GM21360 (cell line): ENCODE measurements around the gene SEZ6.
"Not testable (repeated sequence)": the region's sequence is repeated elsewhere in the genome, so short reads cannot be mapped to it uniquely, and the experiment has no call there.

Experiments used
- ATAC-seq: cut with Tn5 transposase; IDR thresholded peaks from one replicate; pipeline ENCODE4 v1.9.1; 2021; ENCODE audit warnings: mild to moderate bottlenecking, moderate library complexity; ENCODE audit not compliant: unreplicated experiment

Gene SEZ6

GRCh38 chr17:28940142-28940541, 65.7 kb downstream of the SEZ6 start:
- no peak for ATAC-seq

GRCh38 chr17:28938552-28938951, 67.3 kb downstream of the SEZ6 start:
- ATAC-seq = no peak

GRCh38 chr17:28937044-28937729, 68.6 kb downstream of the SEZ6 start:
- no peak for ATAC-seq

- no peak for ATAC-seq
These were observed 69.9 kb downstream of the SEZ6 start for GRCh38 chr17:28935744-28936460.

- not testable (repeated sequence) for ATAC-seq
These were observed 71.3 kb downstream of the SEZ6 start for GRCh38 chr17:28934508-28934907.

- ATAC-seq = no peak
These were observed 76.0 kb downstream of the SEZ6 start for GRCh38 chr17:28929787-28930186.

GRCh38 chr17:28928061-28928460, 77.8 kb downstream of the SEZ6 start:
- ATAC-seq = no peak

- no peak for ATAC-seq
These were observed 79.0 kb downstream of the SEZ6 start for GRCh38 chr17:28926786-28927185.

GRCh38 chr17:28926366-28926765, 79.5 kb downstream of the SEZ6 start:
- no peak for ATAC-seq

GRCh38 chr17:28925912-28926365, 79.9 kb downstream of the SEZ6 start:
- ATAC-seq = no peak

- no peak for ATAC-seq
These were observed 85.6 kb downstream of the SEZ6 start for GRCh38 chr17:28920201-28920600.

- no peak for ATAC-seq
These were observed 87.5 kb downstream of the SEZ6 start for GRCh38 chr17:28918295-28918694.

- ATAC-seq = no peak
These were observed 88.4 kb downstream of the SEZ6 start for GRCh38 chr17:28917465-28917864.

- no peak for ATAC-seq
These were observed 88.8 kb downstream of the SEZ6 start for GRCh38 chr17:28917029-28917428.

- ATAC-seq = no peak
These were observed 89.4 kb downstream of the SEZ6 start for GRCh38 chr17:28916302-28916934.

- no peak for ATAC-seq
These were observed 92.9 kb downstream of the SEZ6 start for GRCh38 chr17:28912938-28913333.

- no peak for ATAC-seq
These were observed 93.4 kb downstream of the SEZ6 start for GRCh38 chr17:28912281-28912937.

GRCh38 chr17:28911411-28912045, 94.3 kb downstream of the SEZ6 start:
- no peak for ATAC-seq

GRCh38 chr17:28910534-28910933, 95.3 kb downstream of the SEZ6 start:
- ATAC-seq = no peak

- no peak for ATAC-seq
These were observed 97.1 kb downstream of the SEZ6 start for GRCh38 chr17:28908640-28909167.
